H4 (cell line): ENCODE data around the gene MTG2. TPM values are rescaled to one million over a fixed set of nuclear protein-coding genes. Genes with fewer than 3 reads are reported as not detected.

Source experiments
- DNase-seq: peaks from one replicate; pipeline ENCODE4 v3.0.0-alpha.2; 2015; ENCODE audit warnings: low spot score
- total RNA-seq: library from RNA; depleted of rRNA; stranded (reverse); fragments of >200 nt; shearing (Covaris generic); gene quantifications from 2 replicates; pipeline ENCODE4 v1.2.3, GENCODE V29; 2014; rRNA removed

MTG2 gene, protein sequence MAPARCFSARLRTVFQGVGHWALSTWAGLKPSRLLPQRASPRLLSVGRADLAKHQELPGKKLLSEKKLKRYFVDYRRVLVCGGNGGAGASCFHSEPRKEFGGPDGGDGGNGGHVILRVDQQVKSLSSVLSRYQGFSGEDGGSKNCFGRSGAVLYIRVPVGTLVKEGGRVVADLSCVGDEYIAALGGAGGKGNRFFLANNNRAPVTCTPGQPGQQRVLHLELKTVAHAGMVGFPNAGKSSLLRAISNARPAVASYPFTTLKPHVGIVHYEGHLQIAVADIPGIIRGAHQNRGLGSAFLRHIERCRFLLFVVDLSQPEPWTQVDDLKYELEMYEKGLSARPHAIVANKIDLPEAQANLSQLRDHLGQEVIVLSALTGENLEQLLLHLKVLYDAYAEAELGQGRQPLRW
- total RNA-seq: 13.3 and 18.0 TPM in 2 replicates

- DNase-seq: peak; percentile 95
Observed at GRCh38 chr20:62182469-62183425, at the start of gene MTG2. Gene MTG2, plus strand, starts transcription at chr20:62183028. Its CDS starts 10,393 bp downstream, at chr20:62193421.

DNA sequence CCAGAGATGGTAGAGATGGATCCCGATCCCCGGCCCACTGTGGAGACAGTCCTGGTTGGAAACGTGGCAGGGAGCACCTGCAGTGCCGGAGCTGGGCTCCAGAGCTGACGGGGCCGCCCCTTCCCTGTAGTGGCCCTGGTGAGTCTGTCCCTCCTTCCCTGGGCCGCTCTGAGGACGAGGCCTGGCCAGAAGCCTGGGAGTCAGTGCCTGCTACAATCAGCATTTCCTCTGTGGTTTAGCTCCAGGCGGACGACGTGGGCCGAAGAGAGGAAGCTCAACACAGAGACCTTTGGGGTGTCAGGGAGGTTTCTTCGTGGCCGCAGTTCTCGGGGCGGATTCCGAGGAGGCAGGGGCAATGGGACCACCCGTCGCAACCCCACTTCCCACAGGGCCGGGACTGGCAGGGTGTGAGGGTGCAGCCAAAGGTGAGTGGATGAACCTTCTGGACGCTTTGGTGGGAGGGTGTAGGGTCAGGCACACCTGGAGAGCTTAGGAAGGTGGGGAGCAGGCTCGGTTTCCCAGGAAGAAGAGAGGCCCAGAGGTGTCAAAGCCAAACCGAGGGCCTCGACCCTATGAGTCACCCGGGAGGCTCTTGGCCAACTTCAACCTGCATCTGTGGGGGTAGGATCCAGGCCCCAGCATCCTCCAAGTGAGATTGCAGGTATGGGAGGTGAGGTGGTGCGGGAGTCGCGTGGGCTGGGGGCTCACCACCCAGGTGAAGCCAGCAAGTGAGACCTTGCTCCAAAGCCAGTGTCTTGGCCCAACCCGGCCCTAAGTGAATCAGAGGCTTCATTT lies 49.6 kb upstream of the MTG2 start:
- no peak for DNase-seq

GRCh38 chr20:62133864-62134263 lies 49.0 kb upstream of the MTG2 start:
- no peak for DNase-seq

GRCh38 chr20:62134735-62135231 lies 48.0 kb upstream of the MTG2 start:
- DNase-seq: no peak

GRCh38 chr20:62135573-62136266 lies 47.1 kb upstream of the MTG2 start:
- no peak for DNase-seq

GRCh38 chr20:62136283-62137091 lies 46.3 kb upstream of the MTG2 start:
- DNase-seq: peak; percentile 48

GRCh38 chr20:62137092-62137384 lies 45.8 kb upstream of the MTG2 start:
- DNase-seq: no peak

DNA sequence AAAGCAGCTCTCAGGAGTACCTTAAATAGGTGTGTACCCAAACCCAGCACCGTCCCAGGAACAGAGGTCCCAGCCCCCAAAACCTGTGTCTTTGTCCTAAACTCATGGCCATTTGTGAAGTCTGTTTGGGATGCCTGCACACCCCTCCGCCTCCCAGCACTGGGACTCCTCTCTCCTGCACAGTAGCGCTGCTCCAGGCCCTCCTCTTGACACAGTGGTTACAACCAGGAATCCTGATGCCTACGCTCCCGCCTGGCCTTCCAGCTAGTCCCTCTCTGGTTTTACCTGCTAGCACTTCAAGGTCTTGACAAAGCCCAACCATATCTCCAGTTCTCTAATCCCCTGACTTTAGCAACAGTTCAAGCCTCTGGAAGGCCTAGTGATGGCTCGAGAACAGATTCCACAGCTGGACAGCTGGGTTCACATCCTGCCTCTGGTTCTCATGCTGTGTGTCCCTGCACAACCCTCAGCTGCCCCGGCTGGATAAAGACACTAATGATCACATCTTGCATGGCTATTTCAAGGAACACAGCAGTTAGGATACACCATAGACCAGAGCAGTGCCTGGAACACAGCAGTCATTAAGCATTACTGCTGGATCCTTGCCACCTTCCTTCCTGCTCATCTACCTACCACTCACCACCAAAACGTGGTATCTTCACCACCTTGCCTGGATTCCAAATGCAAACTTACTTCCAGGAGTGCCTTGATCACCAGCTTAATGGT lies 45.2 kb upstream of the MTG2 start:
- DNase-seq: no peak

GRCh38 chr20:62138204-62138543 lies 44.7 kb upstream of the MTG2 start:
- DNase-seq: no peak

GRCh38 chr20:62138912-62139311 lies 43.9 kb upstream of the MTG2 start:
- no peak for DNase-seq

GRCh38 chr20:62139636-62140035 lies 43.2 kb upstream of the MTG2 start:
- no peak for DNase-seq

GRCh38 chr20:62141043-62141396 lies 41.8 kb upstream of the MTG2 start:
- no peak for DNase-seq

DNA sequence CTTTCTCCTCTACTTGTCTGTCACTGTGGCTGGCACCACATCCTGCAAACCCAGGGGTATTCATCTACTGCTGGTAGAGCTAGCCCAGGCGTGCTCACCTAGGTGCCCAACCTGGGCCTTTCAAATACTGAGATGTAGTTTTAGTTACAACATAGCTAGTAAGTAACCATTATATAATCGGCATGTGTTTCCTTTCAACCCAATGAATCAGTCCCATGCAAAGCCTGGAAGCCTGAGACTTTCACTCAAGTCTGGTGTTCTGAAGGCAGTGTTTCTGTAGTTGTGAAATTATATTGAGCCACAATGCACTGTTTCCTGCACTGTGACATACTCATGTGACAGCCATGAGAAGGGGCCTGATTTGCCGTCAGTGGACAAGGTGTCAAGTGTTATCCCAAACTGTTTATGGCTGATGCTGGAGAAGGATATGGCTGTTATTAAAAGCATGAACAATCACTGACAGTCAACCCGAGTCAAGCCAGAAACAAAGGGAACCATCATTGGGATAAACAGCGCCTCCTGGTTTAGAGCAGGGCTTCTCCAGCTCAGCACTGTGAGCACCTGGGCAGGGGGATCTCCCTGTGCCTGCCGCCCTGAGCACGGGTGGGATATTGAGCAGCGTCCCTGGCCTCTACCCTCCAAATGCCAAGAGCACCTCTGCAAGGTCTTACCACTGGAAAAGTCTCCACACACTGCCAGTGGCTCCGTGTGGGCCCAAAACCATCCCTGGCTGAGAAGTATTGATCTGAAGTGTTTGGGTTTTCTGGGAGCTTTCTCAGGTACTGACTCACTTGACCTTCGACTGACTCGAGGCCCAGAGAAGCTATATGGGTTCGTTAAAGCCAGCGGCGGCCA lies 41.2 kb upstream of the MTG2 start:
- no peak for DNase-seq

- DNase-seq: no peak
Observed at GRCh38 chr20:62142252-62143080, 40.4 kb upstream of the MTG2 start.

DNA sequence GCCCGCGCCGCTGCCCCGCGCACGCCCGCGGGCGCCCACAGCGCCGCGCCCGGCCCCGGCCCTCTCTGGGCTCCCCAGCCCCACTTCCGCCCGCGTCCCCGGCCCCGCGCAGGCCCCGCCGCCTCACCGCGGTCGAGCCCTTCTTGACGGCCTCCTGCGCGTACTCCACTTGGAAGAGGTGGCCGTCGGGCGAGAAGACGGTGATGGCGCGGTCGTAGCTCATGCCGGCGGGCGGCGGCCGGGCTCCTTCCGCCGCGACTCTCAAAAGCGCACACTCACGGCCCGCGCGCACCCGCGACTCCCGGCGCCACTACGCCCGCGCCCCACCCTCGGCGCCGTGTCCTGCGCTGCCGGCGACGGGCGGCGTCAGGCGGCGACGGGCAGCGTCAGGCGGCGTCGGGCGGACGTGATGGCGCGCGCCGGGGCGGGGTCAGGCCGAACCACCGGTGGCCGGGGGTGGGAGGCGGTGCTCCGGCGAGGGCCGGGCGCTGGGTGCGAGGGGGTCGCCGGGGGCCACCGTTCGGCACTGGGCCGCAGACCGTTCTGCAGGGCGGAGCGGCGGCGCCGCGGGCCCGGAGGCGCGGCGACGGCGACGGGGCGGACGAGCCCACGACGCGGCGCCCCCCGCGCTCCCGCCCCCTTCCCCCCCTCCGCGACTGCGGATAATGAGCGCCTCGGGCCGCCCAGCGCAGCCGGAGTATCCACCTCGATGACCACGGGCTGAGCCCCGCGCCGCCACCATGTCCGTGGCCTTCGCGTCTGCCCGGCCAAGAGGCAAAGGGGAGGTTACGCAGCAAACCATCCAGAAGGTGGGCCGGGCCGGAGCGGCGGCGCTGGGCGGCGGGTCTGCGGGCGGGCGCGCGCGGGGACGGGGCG lies 39.5 kb upstream of the MTG2 start, which contains the start of the genes PSMA7 and SS18L1:
Gene PSMA7, minus strand, starts transcription at position 314 of the 876 bp plus-strand sequence. Its CDS starts 91 bp downstream, at position 223.
Gene SS18L1, plus strand, starts transcription at position 689 of the 876 bp plus-strand sequence. Its CDS starts 52 bp downstream, at position 741.
- peak; percentile 81 for DNase-seq

GRCh38 chr20:62143957-62144825 lies 38.6 kb upstream of the MTG2 start:
- peak; percentile 22 for DNase-seq
